IMR-90 (cell line): ENCODE measurements around the gene KCNH6.

Experiments used
- RAD21 ChIP-seq: IDR thresholded peaks from 2 replicates; pipeline ENCODE4 v1.6.1; 2012; ENCODE audit warnings: low read length, improper control_type of control experiment
- TF ChIP-seq, protein P1 (sequence below): conservative IDR thresholded peaks from 2 replicates; pipeline ENCODE4 v1.5.1; 2012; ENCODE audit warnings: mild to moderate bottlenecking, low read depth, low read length, improper control_type of control experiment

DNA sequence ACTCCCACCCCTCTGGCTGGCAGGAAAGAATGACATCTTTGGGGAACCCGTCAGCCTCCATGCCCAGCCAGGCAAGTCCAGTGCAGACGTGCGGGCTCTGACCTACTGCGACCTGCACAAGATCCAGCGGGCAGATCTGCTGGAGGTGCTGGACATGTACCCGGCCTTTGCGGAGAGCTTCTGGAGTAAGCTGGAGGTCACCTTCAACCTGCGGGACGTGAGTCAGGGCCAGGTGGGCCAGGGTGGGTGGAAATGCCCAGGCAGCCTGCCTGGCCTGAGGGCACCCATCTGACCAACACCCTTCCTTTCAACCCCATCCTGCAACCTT lies 19.0 kb downstream of the KCNH6 start:
- TF ChIP-seq, protein P1, sequence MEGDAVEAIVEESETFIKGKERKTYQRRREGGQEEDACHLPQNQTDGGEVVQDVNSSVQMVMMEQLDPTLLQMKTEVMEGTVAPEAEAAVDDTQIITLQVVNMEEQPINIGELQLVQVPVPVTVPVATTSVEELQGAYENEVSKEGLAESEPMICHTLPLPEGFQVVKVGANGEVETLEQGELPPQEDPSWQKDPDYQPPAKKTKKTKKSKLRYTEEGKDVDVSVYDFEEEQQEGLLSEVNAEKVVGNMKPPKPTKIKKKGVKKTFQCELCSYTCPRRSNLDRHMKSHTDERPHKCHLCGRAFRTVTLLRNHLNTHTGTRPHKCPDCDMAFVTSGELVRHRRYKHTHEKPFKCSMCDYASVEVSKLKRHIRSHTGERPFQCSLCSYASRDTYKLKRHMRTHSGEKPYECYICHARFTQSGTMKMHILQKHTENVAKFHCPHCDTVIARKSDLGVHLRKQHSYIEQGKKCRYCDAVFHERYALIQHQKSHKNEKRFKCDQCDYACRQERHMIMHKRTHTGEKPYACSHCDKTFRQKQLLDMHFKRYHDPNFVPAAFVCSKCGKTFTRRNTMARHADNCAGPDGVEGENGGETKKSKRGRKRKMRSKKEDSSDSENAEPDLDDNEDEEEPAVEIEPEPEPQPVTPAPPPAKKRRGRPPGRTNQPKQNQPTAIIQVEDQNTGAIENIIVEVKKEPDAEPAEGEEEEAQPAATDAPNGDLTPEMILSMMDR, result no peak
- TF ChIP-seq RAD21, result no peak
